Mesenchymal stem cell (in vitro differentiated cells and primary cell): ENCODE data around the gene MPP7.
A peak's percentile ranks its signal among the peaks of the same experiment; 100 is the strongest.

Experiments
- DNase-seq: peaks from one replicate; pipeline ENCODE4 v3.0.0-alpha.2; 2013
- H2AFZ ChIP-seq: one replicate; pipeline ENCODE4 v1.6.1; 2013; ENCODE audit warnings: low read depth, mild to moderate bottlenecking, control low read depth, inconsistent platforms, low read length, moderate library complexity
- H2AK5ac ChIP-seq: 2 replicates; pipeline ENCODE4 v1.6.1; 2013; ENCODE audit warnings: low read length, moderate library complexity, mild to moderate bottlenecking, inconsistent platforms; ENCODE audit not compliant: severe bottlenecking
- H2BK120ac ChIP-seq: one replicate; pipeline ENCODE4 v1.6.1; 2013; ENCODE audit warnings: low read depth, mild to moderate bottlenecking, inconsistent platforms, low read length, moderate library complexity
- H2BK12ac ChIP-seq, 2 experiments: one replicate each; pipeline ENCODE4 v1.6.1; 2013; ENCODE audit warnings: inconsistent platforms in 2 of 2, low read length in 2 of 2, mild to moderate bottlenecking in 2 of 2, moderate library complexity in 2 of 2, control low read depth in 1 of 2
- H2BK15ac ChIP-seq: one replicate; pipeline ENCODE4 v1.6.1; 2013; ENCODE audit warnings: mild to moderate bottlenecking, low read depth, inconsistent platforms; ENCODE audit not compliant: poor library complexity, severe bottlenecking
- H2BK5ac ChIP-seq: 2 replicates; pipeline ENCODE4 v1.6.1; 2013; ENCODE audit warnings: low read depth, mild to moderate bottlenecking, low read length, control low read depth, inconsistent platforms; ENCODE audit not compliant: poor library complexity, severe bottlenecking
- H3K14ac ChIP-seq, 2 experiments: one replicate each; pipeline ENCODE4 v1.6.1; 2013; ENCODE audit warnings: inconsistent platforms in 2 of 2, low read length in 2 of 2, control low read depth in 1 of 2, mild to moderate bottlenecking in 1 of 2, moderate library complexity in 1 of 2
- H3K18ac ChIP-seq, 2 experiments: one replicate each; pipeline ENCODE4 v1.6.1; 2013; ENCODE audit warnings: inconsistent platforms in 2 of 2, low read length in 2 of 2, control low read depth in 1 of 2, low read depth in 1 of 2, mild to moderate bottlenecking in 1 of 2
- H3K23ac ChIP-seq, 2 experiments: one replicate each; pipeline ENCODE4 v1.6.1; 2013; ENCODE audit warnings: inconsistent platforms in 2 of 2, low read length in 2 of 2, mild to moderate bottlenecking in 2 of 2, moderate library complexity in 2 of 2, control low read depth in 1 of 2
- H3K27ac ChIP-seq: 2 replicates; pipeline ENCODE4 v1.5.1; 2013; ENCODE audit warnings: mild to moderate bottlenecking, moderate library complexity, low read length, control low read depth, inconsistent platforms; ENCODE audit not compliant: poor library complexity, severe bottlenecking
- H3K27me3 ChIP-seq, 2 experiments: 2 replicates each; pipeline versions ENCODE4 v1.6.1 to v1.7.0; 2013; ENCODE audit warnings: low read length in 2 of 2, mild to moderate bottlenecking in 2 of 2, moderate library complexity in 2 of 2, control low read depth in 1 of 2, inconsistent platforms in 1 of 2; ENCODE audit not compliant: control insufficient read depth in 1 of 2, insufficient read depth in 1 of 2
- H3K36me3 ChIP-seq, 2 experiments: 2 replicates each; pipeline versions ENCODE4 v1.6.1 to v1.7.0; 2013; ENCODE audit warnings: low read length in 2 of 2, control low read depth in 1 of 2, inconsistent platforms in 1 of 2, low read depth in 1 of 2, mild to moderate bottlenecking in 1 of 2; ENCODE audit not compliant: insufficient read depth in 2 of 2, control insufficient read depth in 1 of 2
- H3K4ac ChIP-seq, 2 experiments: one replicate each; pipeline ENCODE4 v1.6.1; 2013; ENCODE audit warnings: inconsistent platforms in 2 of 2, low read length in 2 of 2, mild to moderate bottlenecking in 2 of 2, moderate library complexity in 2 of 2, control low read depth in 1 of 2, low read depth in 1 of 2
- H3K4me1 ChIP-seq: 2 replicates; pipeline ENCODE4 v1.6.1; 2013; ENCODE audit warnings: low read depth, low read length, control low read depth; ENCODE audit not compliant: control insufficient read depth, insufficient read depth
- H3K4me2 ChIP-seq: 2 replicates; pipeline ENCODE4 v1.6.1; 2013; ENCODE audit warnings: low read length, mild to moderate bottlenecking, inconsistent platforms; ENCODE audit not compliant: poor library complexity, severe bottlenecking
- H3K4me3 ChIP-seq, 2 experiments: 2 replicates each; pipeline versions ENCODE4 v1.5.1 to v1.7.0; 2013; ENCODE audit warnings: low read length in 2 of 2, mild to moderate bottlenecking in 2 of 2, control low read depth in 1 of 2, low read depth in 1 of 2; ENCODE audit not compliant: insufficient read depth in 1 of 2
- H3K79me1 ChIP-seq: replicated peaks from 2 replicates; pipeline ENCODE4 v1.6.1; 2013; ENCODE audit warnings: mild to moderate bottlenecking, control low read depth, low read length, inconsistent platforms; ENCODE audit not compliant: poor library complexity, severe bottlenecking
- H3K9ac ChIP-seq: 2 replicates; pipeline ENCODE4 v1.7.0; 2013; ENCODE audit warnings: mild to moderate bottlenecking, low read length, moderate library complexity
- H3K9me3 ChIP-seq: 2 replicates; pipeline ENCODE4 v1.7.0; 2013; ENCODE audit warnings: mild to moderate bottlenecking, low read length; ENCODE audit not compliant: control insufficient read depth
- H4K8ac ChIP-seq: one replicate; pipeline ENCODE4 v1.6.1; 2013; ENCODE audit warnings: inconsistent platforms, mild to moderate bottlenecking, low read length, moderate library complexity
- H4K91ac ChIP-seq: one replicate; pipeline ENCODE4 v1.6.1; 2013; ENCODE audit warnings: mild to moderate bottlenecking, low read length, inconsistent platforms
- WGBS: methylation state at CpG from one replicate; pipeline ENCODE4 v1.1.7; 2013; ENCODE audit warnings: mixed read lengths; 5-methylcytosine and 5-hydroxymethylcytosine counted together

Gene MPP7

GRCh38 chr10:28282336-28282735 lies 20.5 kb downstream of the MPP7 start:
- H3K27me3 ChIP-seq = no peaks in the 10 kb centered on the region
- no peak overlapping the region for H3K18ac ChIP-seq
- H3K4ac ChIP-seq = no peak overlapping the region
- no peaks in the 10 kb centered on the region for H3K9me3 ChIP-seq
- H4K8ac ChIP-seq = no peak overlapping the region
- H3K14ac ChIP-seq = no peak overlapping the region
- H4K91ac ChIP-seq = no peak overlapping the region
- no peak overlapping the region for H3K23ac ChIP-seq
- DNase-seq = no peak
- H3K27ac ChIP-seq = no peak overlapping the region
- no peak overlapping the region for H2BK120ac ChIP-seq
- H3K4me3 ChIP-seq = no peak overlapping the region
- H3K9ac ChIP-seq = no peak overlapping the region
- peak overlapping the region; percentile 22 for H2AK5ac ChIP-seq
- H3K79me1 ChIP-seq = peaks cover 8% of the 10 kb centered on the region
- WGBS = 88% methylated on average over 5 of the region's 5 CpGs
- no peak overlapping the region for H2BK5ac ChIP-seq
- H3K36me3 ChIP-seq = no peaks in the 10 kb centered on the region
- H3K4me1 ChIP-seq = peaks cover 8% of the 10 kb centered on the region
- no peak overlapping the region for H2AFZ ChIP-seq
- no peak overlapping the region for H3K4me2 ChIP-seq
- H2BK15ac ChIP-seq = no peak overlapping the region
- no peak overlapping the region for H2BK12ac ChIP-seq

GRCh38 chr10:28281726-28282315 lies 21.0 kb downstream of the MPP7 start:
- peaks cover 8% of the 10 kb centered on the region for H3K4me1 ChIP-seq
- no peak overlapping the region for H3K23ac ChIP-seq
- WGBS = 88% methylated on average over 6 of the region's 7 CpGs
- H4K8ac ChIP-seq = no peak overlapping the region
- no peak overlapping the region for H3K14ac ChIP-seq
- H3K36me3 ChIP-seq = no peaks in the 10 kb centered on the region
- no peak overlapping the region for H3K4me3 ChIP-seq
- no peak overlapping the region for H3K18ac ChIP-seq
- no peaks in the 10 kb centered on the region for H3K9me3 ChIP-seq
- DNase-seq = no peak
- H3K4me2 ChIP-seq = no peak overlapping the region
- no peaks in the 10 kb centered on the region for H3K27me3 ChIP-seq
- peak overlapping the region in 1 of 2 experiments; percentile 28 for H3K4ac ChIP-seq
- no peak overlapping the region for H4K91ac ChIP-seq
- no peak overlapping the region for H2BK5ac ChIP-seq
- no peak overlapping the region for H2AFZ ChIP-seq
- H2BK12ac ChIP-seq = no peak overlapping the region
- no peak overlapping the region for H3K9ac ChIP-seq
- no peak overlapping the region for H3K27ac ChIP-seq
- peak overlapping the region; percentile 86 for H2AK5ac ChIP-seq
- H2BK120ac ChIP-seq = no peak overlapping the region
- no peak overlapping the region for H2BK15ac ChIP-seq
- H3K79me1 ChIP-seq = peaks cover 8% of the 10 kb centered on the region

- no peak overlapping the region for H3K4ac ChIP-seq
- H3K27ac ChIP-seq = peak overlapping the region; percentile 81
- H2BK12ac ChIP-seq = no peak overlapping the region
- H3K79me1 ChIP-seq = peaks cover 5% of the 10 kb centered on the region
- H3K27me3 ChIP-seq = no peaks in the 10 kb centered on the region
- H4K8ac ChIP-seq = no peak overlapping the region
- DNase-seq = no peak
- H3K9me3 ChIP-seq = no peaks in the 10 kb centered on the region
- no peak overlapping the region for H2BK5ac ChIP-seq
- H2AFZ ChIP-seq = no peak overlapping the region
- H3K4me2 ChIP-seq = peak overlapping the region; percentile 13
- H3K18ac ChIP-seq = no peak overlapping the region
- H2AK5ac ChIP-seq = no peak overlapping the region
- no peak overlapping the region for H2BK120ac ChIP-seq
- H2BK15ac ChIP-seq = no peak overlapping the region
- no peak overlapping the region for H3K9ac ChIP-seq
- H3K4me1 ChIP-seq = peaks cover 8% of the 10 kb centered on the region
- no peak overlapping the region for H4K91ac ChIP-seq
- no peak overlapping the region for H3K14ac ChIP-seq
- H3K36me3 ChIP-seq = no peaks in the 10 kb centered on the region
- no peak overlapping the region for H3K4me3 ChIP-seq
- H3K23ac ChIP-seq = no peak overlapping the region
- 92% methylated on average over 3 of the region's 3 CpGs for WGBS
Observed at GRCh38 chr10:28280652-28281051, 22.2 kb downstream of the MPP7 start.

GRCh38 chr10:28279878-28280277 lies 23.0 kb downstream of the MPP7 start:
- H3K23ac ChIP-seq = no peak overlapping the region
- no peak overlapping the region for H2BK12ac ChIP-seq
- H2BK5ac ChIP-seq = no peak overlapping the region
- no peaks in the 10 kb centered on the region for H3K36me3 ChIP-seq
- H2AFZ ChIP-seq = no peak overlapping the region
- no peak overlapping the region for H2AK5ac ChIP-seq
- no peak overlapping the region for H3K4ac ChIP-seq
- H3K27ac ChIP-seq = no peak overlapping the region
- H3K9me3 ChIP-seq = no peaks in the 10 kb centered on the region
- H3K79me1 ChIP-seq = peaks cover 5% of the 10 kb centered on the region
- no peak overlapping the region for H3K18ac ChIP-seq
- no peak overlapping the region for H3K4me3 ChIP-seq
- peaks cover 8% of the 10 kb centered on the region for H3K4me1 ChIP-seq
- no peak overlapping the region for H2BK120ac ChIP-seq
- H2BK15ac ChIP-seq = no peak overlapping the region
- H3K14ac ChIP-seq = no peak overlapping the region
- 100% methylated on average over 4 of the region's 4 CpGs for WGBS
- H3K9ac ChIP-seq = no peak overlapping the region
- no peaks in the 10 kb centered on the region for H3K27me3 ChIP-seq
- DNase-seq = no peak
- H4K91ac ChIP-seq = no peak overlapping the region
- H4K8ac ChIP-seq = no peak overlapping the region
- no peak overlapping the region for H3K4me2 ChIP-seq
